Measurements from ENCODE around the gene SLCO4A1.

Gene SLCO4A1

DNA sequence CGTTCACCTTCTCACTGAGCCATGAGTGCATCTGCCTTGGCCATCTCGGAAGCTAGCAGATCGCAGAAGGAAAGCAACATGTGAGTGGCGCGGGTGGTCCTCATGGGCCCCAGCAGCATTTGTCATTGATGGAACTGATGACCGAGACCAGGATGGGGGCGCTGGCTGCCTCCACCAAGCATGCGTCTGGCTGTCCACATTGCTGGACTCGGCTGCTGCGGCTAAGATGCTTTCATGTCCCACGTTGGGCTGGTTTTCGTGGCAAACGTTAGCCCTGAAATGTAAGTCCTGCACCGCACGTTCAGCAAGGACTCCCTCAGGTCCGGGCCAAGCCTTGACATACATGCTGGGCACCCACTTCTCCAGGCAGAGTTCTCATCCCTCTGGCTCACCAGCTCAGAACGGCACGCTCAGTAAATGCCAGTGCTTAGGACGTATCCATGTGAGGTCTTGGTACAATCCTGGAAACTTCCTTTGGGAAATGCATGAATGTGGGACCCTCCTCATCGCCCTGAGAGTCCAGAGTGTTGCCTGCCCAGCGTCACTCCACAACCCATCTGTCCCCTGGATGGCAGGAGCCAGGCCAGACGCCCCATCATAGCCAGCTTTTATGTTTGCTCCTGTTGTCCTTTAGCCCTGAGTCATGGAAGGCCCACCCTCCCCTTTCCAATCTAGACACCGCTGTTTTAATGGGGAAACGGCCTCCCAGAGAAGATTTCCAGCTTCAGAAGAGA, 8.4 kb downstream of the SLCO4A1 start:
- no peak overlapping the region for H3K4me3 Mint-ChIP-seq

DNA sequence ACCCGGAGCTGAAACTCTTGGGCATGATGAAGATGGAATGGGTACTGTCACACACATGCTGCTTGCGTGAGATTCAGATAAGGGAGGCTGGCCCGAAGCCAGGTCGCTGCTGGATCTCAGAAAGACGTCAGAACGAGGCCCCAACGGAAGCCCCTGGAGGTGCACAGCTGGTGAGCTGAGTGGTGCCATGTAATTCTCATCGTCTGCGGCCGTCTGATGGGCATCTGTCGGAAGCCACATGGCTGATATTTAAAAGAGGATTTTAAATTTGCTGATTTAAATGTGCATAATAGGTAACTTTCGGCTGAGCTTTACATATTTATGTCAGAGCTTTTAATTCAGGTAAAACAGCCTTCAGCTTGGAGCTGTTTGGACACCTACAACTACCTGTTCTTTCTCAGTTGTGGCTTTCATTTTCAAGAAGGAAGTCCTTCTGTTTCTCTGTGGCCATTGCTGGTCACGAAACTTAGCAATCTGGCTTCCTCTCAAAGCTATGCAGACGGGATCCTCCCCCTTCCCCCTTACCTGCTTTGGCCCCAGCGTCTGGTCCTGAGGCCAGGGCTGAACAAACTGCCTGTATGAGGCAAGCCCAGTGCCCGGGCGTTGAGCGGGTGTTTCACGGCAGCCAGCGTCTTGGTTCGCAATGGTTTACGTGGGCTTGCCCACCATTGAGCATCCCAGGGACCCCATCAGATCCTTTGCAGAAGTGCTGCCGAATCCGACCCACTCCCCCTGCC, 9.2 kb downstream of the SLCO4A1 start:
- Mint-ChIP-seq H3K4me1 (peaks cover 35% of the 10 kb centered on the region), H3K27me3 (ENCODE audit: low read depth, poor library complexity) (peaks cover 45% of the 10 kb centered on the region), H3K36me3 (ENCODE audit: low read depth) (no peaks in the 10 kb centered on the region), H3K4me3 (no peak overlapping the region), H3K27ac (no peak overlapping the region), H3K9me3 (no peaks in the 10 kb centered on the region)
- no peak for DNase-seq
- TF ChIP-seq, protein P1, sequence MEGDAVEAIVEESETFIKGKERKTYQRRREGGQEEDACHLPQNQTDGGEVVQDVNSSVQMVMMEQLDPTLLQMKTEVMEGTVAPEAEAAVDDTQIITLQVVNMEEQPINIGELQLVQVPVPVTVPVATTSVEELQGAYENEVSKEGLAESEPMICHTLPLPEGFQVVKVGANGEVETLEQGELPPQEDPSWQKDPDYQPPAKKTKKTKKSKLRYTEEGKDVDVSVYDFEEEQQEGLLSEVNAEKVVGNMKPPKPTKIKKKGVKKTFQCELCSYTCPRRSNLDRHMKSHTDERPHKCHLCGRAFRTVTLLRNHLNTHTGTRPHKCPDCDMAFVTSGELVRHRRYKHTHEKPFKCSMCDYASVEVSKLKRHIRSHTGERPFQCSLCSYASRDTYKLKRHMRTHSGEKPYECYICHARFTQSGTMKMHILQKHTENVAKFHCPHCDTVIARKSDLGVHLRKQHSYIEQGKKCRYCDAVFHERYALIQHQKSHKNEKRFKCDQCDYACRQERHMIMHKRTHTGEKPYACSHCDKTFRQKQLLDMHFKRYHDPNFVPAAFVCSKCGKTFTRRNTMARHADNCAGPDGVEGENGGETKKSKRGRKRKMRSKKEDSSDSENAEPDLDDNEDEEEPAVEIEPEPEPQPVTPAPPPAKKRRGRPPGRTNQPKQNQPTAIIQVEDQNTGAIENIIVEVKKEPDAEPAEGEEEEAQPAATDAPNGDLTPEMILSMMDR (IDR thresholded peaks at IDR 0.05), result no peak

More for the DNA sequence above, 8.4 kb downstream of the SLCO4A1 start:
- H3K9me3 Mint-ChIP-seq, result no peaks in the 10 kb centered on the region
- no peak for DNase-seq
- H3K27ac Mint-ChIP-seq, result no peak overlapping the region
- H3K36me3 Mint-ChIP-seq (ENCODE audit: low read depth), result no peaks in the 10 kb centered on the region
- TF ChIP-seq, protein P1 (IDR thresholded peaks at IDR 0.05), result no peak
- peaks cover 51% of the 10 kb centered on the region for H3K27me3 Mint-ChIP-seq (ENCODE audit: low read depth, poor library complexity)
- H3K4me1 Mint-ChIP-seq, result peaks cover 35% of the 10 kb centered on the region

DNA sequence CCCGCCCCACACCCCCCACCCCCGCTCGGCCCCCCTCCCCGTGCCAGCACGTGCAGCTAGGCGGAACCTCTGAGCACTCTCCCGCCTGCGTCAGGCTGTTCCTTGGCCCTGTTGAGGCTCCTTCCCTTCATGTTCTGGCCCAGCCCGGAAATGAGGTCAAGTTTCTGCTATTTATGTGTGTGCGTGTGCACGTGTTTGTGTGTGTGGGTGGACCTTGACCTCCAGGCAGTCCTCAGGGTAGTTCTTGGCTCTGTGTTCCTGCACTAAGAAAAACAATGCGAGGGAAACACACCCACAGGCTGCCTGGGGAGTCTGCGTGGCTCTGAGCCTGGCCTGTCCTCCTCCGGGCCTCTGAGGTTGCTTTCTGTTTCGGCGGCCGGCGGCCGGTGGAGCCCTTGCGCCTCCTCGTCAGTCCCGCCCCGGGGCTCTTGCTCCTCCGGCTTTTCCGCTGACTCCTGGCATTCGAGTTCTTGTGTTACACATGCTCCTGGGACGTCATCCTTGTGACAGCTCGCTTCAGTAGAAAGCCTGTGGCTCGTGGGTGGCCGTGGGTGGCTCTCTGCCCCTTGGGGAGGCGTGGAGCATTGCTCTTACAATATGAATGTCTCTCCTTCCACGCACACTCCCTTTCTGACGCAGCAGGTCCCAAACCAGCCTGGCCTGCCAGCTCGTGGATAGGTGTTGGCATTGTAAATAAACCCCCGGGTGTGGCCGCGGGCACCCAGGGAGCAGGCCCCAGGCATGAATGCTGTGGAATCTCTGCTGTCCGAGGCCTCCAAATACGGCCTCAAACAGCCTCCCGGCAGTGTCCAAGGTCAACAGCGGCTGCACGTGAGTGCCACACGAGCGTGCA, 10.0 kb downstream of the SLCO4A1 start:
- TF ChIP-seq, protein P1 (IDR thresholded peaks at IDR 0.05), result no peak
- Mint-ChIP-seq H3K36me3 (ENCODE audit: low read depth) (no peaks in the 10 kb centered on the region), H3K4me1 (peaks cover 30% of the 10 kb centered on the region), H3K27ac (no peak overlapping the region), H3K27me3 (ENCODE audit: low read depth, poor library complexity) (peaks cover 40% of the 10 kb centered on the region), H3K9me3 (no peaks in the 10 kb centered on the region), H3K4me3 (peak overlapping the region; percentile 52)
- DNase-seq, result peak; percentile 59

DNA sequence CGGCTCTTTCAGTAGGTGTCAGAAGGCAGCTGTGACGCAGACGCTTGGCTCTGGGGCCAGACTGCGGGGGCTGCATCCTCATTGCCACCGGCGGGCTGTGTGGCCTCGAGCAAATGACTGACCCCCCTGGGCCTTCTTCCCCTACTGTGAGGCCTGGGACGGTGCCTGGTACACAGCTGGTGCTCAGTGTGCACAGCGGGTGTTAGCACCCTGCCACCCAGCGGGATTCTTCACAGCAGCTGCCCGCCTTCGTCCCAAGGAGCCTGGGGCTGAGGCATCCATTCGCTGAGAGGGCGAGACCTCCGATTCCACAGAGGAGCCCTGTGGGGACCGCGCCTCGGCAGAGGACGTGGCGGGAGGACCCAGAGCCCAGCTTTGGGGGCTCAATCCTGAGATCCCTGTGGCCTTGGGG, 10.6 kb downstream of the SLCO4A1 start:
- Mint-ChIP-seq H3K9me3 (no peaks in the 10 kb centered on the region), H3K27ac (no peak overlapping the region), H3K36me3 (ENCODE audit: low read depth) (no peaks in the 10 kb centered on the region), H3K4me3 (no peak overlapping the region), H3K4me1 (peaks cover 24% of the 10 kb centered on the region), H3K27me3 (ENCODE audit: low read depth, poor library complexity) (peaks cover 37% of the 10 kb centered on the region)
- TF ChIP-seq, protein P1 (IDR thresholded peaks at IDR 0.05), result no peak
- DNase-seq, result no peak

DNA sequence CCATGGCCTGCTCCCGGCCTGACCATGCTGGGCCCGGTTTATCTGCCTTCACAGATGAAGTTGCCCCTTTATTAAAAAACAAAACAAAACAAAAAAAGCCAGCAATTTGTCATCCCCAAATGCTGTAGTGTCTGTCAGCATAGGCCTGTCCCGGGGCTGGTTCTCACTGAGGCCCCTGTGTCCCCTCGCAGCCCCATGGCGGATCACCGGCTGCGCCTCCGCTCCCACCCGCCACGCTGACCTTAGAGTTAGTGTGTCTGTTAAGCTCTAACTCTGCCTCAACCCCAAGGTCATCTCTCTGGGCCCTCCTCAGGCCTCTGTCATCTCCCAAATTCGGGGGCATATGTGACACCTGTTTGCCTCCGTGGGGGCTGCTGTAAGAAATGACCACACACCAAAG, 11.1 kb downstream of the SLCO4A1 start:
- DNase-seq, result no peak
- Mint-ChIP-seq H3K27ac (no peak overlapping the region), H3K27me3 (ENCODE audit: low read depth, poor library complexity) (peaks cover 37% of the 10 kb centered on the region), H3K36me3 (ENCODE audit: low read depth) (no peaks in the 10 kb centered on the region), H3K4me3 (no peak overlapping the region), H3K9me3 (no peaks in the 10 kb centered on the region), H3K4me1 (peaks cover 21% of the 10 kb centered on the region)
- TF ChIP-seq, protein P1 (IDR thresholded peaks at IDR 0.05), result no peak
